HG02623 (cell line): ENCODE data around the gene MGAT3.
"Not testable (repeated sequence)": the region's sequence is repeated elsewhere in the genome, so short reads cannot be mapped to it uniquely, and the experiment has no call there.

ENCODE experiments used
- ATAC-seq: cut with Tn5 transposase; IDR thresholded peaks from one replicate; pipeline ENCODE4 v1.9.1; 2021; ENCODE audit warnings: moderate library complexity; ENCODE audit not compliant: unreplicated experiment

MGAT3 gene

DNA sequence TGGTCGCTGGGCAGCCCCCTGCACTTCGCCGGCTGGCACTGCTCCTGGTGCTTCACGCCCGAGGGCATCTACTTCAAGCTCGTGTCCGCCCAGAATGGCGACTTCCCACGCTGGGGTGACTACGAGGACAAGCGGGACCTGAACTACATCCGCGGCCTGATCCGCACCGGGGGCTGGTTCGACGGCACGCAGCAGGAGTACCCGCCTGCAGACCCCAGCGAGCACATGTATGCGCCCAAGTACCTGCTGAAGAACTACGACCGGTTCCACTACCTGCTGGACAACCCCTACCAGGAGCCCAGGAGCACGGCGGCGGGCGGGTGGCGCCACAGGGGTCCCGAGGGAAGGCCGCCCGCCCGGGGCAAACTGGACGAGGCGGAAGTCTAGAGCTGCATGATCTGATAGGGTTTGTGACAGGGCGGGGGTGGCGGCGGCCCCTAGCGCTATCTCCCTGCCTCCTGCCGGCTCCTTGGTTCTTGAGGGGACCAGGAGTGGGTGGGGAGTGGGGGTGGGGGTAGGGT, 31.8 kb downstream of the MGAT3 start:
- ATAC-seq: no peak

DNA sequence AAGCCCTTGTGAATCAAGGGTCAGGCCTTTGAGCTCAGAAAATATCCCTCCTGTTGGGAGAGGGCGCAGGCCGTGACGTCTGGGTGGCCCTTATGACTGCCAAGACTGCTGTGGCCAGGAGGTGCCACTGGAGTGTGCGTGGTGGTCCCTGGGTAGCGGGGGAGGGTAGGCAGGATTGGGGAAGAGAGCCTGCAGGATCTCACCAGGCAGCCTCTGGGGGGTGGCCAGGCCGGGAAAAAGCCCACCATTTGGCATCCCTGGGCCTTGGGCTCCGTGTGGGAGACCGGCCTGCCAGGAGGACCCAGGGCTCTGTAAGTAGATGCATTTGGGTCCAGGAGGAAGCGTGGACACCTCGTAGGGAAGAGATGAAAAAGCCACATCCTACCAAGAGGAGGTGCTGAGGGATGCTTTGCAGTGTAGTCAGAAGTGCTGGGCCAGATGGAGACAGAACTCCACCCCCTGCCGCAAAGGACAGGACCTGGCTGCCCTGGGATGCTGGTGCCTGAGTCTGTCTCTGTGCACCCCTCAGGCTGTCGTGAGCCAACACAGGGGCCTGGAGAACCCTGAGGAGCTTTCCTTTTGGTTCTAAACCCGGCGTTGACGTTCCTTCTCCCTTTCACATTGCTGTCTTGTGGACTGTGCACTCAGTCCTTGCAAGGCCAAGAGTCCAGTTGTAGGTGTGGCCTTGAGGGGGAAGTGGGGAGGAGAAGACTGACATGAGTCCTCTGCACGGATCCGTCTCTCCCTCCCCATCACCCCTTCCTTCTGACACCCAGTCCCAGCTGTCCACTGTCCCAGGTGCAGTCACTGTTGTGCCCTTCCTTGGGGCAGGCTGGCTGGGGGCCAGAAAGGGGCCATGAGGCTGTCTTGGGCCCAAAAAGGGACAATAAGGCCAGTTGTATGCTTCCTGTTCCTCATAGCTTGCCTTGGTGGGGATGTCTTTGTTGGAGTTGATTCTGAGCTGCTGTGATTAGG, 32.6 kb downstream of the MGAT3 start:
- no peak for ATAC-seq

DNA sequence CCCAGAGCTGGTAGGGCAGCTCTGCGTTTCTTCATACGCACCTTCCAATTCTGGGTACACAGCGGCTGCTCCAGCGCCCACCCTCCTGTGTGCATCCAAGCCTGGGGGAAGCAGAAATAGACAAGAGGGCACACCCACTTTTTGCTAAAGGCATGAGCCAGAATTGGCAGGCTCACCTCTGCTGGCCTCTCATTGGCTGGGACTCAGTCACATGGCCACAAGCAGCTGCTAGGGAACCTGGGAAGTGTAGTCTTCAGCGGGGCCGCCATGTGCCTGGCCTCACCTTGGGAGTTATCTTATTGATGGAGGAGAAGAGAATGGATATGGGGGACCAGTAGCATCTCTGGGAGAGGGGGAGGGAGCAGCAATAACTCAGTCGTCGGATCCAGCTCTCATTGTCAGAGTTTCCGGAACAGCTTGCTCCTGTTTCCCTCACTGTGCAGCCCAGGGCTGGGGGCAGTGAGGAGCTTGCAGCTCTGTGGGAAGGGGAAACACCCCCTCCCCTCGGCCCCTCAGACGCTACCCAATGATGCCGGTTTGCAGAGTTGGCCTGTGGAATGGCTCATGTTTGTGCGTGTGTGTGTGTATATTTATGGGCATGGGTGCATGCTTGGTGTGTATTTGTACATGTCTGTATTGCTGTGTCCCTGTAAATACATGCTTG, 33.5 kb downstream of the MGAT3 start:
- ATAC-seq: peak; percentile 81

DNA sequence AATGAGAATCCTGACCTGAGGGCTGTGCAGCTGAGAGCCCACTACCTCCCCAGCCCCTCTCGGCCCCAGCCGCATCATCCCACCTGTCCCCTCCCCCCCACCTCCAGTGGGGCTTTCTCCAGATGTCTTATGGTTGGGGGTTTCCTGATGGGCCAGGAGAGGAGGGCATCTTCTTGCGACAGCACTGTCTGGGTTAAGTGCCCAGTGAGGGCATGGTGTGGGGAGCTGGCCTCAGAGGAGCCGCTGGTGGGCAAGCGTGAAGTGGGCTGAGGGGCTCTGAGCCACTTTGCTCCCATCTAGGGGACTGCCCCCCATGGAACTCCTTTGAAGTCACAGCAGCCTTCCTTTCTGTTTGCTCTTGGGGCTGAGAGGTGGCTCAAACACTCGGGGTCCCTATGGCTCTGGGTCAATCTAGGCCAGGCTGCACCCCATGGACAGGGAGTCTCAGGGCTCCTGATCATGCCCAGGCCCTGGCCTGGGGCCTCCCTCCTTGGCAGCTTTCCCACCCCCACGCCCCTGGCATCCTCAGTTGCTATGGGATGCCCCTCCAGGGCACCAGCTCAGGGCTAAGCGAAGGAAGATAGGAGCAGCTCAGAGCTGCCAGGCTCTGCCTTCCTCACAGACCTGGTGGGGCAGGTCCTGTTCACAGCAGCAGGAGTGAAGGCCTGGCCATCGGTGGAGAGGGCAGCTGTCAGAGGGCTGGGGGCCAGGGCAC, 34.3 kb downstream of the MGAT3 start:
- no peak for ATAC-seq

- ATAC-seq: no peak
These were observed 34.9 kb downstream of the MGAT3 start for GRCh38 chr22:39491696-39492095.

DNA sequence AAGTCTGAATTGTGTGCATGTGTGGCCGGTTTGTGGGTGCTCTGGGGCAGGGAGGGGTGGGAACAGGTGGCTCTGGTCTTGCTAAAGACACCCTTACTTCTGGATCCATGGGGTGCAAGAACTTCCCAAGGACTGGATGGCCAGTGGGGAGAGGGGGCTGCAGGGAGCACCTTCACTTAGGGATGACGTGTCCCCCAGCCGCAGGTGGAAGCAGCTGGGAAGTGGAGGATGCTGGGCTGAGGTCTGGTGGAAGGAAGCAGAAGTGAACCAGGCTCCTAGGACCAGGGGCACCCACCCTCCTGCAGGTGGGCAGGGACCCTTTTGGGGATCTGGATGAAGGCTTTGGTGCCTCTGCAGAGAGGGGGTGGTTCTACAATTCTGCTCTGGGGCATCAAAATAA, 35.4 kb downstream of the MGAT3 start:
- ATAC-seq: no peak

DNA sequence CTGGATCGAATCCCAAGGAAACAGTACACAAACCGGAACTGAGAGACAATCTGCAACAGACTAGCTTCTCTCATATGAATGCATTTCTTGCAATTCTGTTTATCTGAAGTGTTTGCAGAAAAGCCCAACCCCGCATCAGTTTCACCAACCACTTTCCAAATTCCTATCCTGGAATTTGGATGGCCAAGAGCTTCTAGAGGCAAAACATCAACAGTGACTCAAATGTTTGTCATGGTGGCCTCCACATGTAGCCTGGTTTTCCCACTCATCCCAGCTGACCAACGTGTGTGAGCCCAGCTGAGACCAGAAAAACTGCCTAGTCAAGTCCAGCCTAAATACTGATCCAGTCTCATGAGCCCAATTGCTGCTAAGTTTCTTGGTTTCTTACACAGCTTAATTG, 36.9 kb downstream of the MGAT3 start:
- no peak for ATAC-seq

GRCh38 chr22:39494471-39495120, 37.8 kb downstream of the MGAT3 start:
- ATAC-seq: no peak

DNA sequence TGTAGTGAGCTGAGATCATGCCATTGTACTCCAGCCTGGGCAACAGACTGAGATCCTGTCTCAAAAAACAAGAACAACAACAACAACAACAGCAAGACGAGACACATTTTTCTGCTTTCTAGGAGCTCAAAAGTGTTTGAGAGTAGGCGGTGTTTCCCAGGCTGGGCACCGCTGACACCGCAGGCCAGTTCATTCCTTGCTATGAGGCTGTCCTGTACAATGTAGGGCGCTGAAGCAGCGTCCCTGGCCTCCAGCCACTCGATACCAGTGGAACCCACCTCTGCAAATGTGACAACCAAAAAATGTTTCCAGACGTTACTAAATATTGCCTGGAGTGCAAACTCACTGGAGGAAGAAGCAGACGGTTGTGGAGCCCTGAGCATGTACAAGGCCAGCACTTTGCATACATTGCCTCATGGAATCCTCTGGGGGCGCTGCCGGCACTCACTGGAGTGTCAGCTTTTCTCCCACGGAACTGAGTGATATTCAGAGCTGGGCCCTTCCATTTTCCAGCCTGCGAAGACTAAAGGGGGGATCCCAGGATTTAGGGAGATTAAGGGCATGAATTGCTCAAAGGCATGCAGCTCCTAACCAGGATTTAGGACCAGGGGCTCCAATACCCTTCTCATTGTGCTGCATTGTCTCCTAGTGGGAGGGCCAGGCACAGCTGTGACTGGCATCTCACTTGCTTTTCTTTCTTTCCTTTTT, 39.5 kb downstream of the MGAT3 start:
- no peak for ATAC-seq

GRCh38 chr22:39497429-39497828, 40.6 kb downstream of the MGAT3 start:
- ATAC-seq: no peak

- no peak for ATAC-seq
These were observed 41.6 kb downstream of the MGAT3 start for GRCh38 chr22:39498368-39498767.

GRCh38 chr22:39498802-39499201, 42.0 kb downstream of the MGAT3 start:
- no peak for ATAC-seq

DNA sequence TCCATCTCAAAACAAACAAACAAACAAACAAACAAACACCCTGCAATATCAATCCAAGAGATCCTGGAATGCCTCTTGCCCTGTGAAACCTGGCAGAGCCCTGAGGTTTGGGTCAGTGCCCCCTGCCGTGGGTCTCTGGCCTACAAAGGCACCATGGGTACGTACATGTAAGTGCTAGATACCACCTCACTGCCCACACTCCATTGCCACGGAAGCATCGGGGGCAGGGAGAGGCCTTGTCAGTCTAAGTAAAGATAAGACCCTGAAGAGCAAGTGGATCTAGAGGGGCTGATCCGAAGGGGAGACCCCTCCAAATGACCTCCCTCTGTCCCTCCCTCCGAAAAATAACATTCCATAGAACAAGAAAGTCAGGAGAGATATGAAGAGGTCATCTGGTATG, 43.3 kb downstream of the MGAT3 start:
- ATAC-seq: no peak

- ATAC-seq: no peak
These were observed 44.9 kb downstream of the MGAT3 start for GRCh38 chr22:39501644-39502108.

DNA sequence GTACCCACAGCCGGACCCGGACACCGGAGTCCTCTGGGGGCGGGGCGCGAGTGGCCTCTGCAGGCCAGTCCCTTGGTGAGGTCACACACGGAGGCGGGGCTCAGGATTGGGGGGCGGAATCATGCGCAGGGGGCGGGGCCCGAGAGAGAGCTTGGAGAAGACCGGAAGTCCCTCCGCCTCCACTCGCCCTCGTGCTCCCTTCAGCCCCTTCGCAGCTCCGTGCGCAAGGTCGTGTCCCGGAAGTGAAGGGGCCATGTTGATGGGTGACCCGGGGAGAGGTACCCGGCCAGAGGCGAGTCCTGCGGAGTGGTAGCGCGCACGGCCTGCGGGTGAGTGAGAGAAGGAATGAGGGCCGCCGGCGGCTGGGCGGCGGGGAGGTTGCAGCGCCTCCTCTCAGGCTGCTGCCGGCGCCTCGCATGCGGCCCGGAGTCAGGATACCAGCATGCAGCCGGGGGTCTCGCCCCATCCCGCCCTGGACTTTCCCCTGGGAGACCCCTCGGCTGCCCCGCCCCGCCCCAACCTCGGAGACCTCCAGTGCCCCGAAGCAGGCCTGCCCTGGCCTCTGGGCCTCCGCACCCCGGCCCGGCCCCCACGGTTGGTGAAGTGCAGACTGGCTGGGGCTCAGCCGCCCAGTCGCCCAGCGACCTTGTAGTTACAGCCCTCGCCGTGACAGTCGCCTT, 45.4 kb downstream of the MGAT3 start, which contains the start of gene MIEF1:
Gene MIEF1 (plus strand): TSS at position 182 of the 680 bp plus-strand sequence. CDS start 9,005 bp downstream, outside the sequence.
- peak; percentile 83 for ATAC-seq

- ATAC-seq: no peak
These were observed 46.1 kb downstream of the MGAT3 start for GRCh38 chr22:39502789-39503409.

- ATAC-seq: no peak
These were observed 46.8 kb downstream of the MGAT3 start for GRCh38 chr22:39503630-39504029.

- ATAC-seq: no peak
These were observed 47.3 kb downstream of the MGAT3 start for GRCh38 chr22:39504071-39504470.

DNA sequence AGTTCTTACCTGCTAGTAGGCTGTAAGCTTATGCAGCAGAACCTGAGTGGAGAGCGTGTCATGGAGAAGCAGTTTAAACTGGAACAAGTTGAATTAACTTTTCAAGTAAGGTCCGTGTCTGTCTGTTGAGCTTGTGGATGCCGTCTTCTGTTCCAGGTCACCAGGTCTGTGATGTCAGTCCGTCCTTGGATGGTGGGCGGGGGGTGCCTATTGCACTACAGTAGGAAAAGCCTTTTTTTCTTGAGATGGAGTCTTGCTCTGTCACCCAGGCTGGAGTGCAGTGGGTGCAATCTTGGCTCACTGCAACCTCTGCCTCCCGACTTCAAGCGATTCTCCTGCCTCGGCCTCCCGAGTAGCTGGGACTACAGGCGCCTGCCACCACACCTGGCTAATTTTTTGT, 50.2 kb downstream of the MGAT3 start:
- not testable (repeated sequence) for ATAC-seq
